ENCODE measurements around the gene SSH2. TPM values are rescaled to one million over a fixed set of nuclear protein-coding genes. Genes with fewer than 3 reads are reported as not detected.

SSH2 gene
- total and polyA plus RNA-seq, 9 of the 15 experiments (the other 6 are each of a cell fraction or from before 2014, with no cell fraction given), result 3.9 to 16.1 (median 10.2) TPM

GRCh38 chr17:29593591-29594518 is 336.2 kb downstream of the SSH2 start (continued):
- 0 out of 2 replicates have a peak, but pooled peaks have one; percentile 33 for TF ChIP-seq RB1 (IDR thresholded peaks at IDR 0.05; ENCODE audit: low read depth)
- TF ChIP-seq UBTF (IDR thresholded peaks at IDR 0.05; ENCODE audit: borderline replicate concordance in 1 of 2, low read depth in 2 of 2, low read length in 2 of 2), result 0 out of 4 replicates have a peak, but pooled peaks of 1 of the 2 experiments have one; percentile 16
- no peak for TF ChIP-seq CEBPG (CRISPR knock-in tag; IDR thresholded peaks at IDR 0.05)
- TF ChIP-seq CEBPG (tag; conservative IDR thresholded peaks at IDR 0.05 in 1 of 2, IDR thresholded peaks at IDR 0.05 in 1 of 2), result no peak
- TF ChIP-seq ZNF444 (CRISPR knock-in tag; IDR thresholded peaks at IDR 0.05), result no peak
- no peak for TF ChIP-seq NFIX (CRISPR knock-in tag; IDR thresholded peaks at IDR 0.05; ENCODE audit: low read depth)
- TF ChIP-seq ZNF263 (CRISPR knock-in tag; IDR thresholded peaks at IDR 0.05; ENCODE audit: borderline replicate concordance), result peak; percentile 80
- TF ChIP-seq, protein P1, sequence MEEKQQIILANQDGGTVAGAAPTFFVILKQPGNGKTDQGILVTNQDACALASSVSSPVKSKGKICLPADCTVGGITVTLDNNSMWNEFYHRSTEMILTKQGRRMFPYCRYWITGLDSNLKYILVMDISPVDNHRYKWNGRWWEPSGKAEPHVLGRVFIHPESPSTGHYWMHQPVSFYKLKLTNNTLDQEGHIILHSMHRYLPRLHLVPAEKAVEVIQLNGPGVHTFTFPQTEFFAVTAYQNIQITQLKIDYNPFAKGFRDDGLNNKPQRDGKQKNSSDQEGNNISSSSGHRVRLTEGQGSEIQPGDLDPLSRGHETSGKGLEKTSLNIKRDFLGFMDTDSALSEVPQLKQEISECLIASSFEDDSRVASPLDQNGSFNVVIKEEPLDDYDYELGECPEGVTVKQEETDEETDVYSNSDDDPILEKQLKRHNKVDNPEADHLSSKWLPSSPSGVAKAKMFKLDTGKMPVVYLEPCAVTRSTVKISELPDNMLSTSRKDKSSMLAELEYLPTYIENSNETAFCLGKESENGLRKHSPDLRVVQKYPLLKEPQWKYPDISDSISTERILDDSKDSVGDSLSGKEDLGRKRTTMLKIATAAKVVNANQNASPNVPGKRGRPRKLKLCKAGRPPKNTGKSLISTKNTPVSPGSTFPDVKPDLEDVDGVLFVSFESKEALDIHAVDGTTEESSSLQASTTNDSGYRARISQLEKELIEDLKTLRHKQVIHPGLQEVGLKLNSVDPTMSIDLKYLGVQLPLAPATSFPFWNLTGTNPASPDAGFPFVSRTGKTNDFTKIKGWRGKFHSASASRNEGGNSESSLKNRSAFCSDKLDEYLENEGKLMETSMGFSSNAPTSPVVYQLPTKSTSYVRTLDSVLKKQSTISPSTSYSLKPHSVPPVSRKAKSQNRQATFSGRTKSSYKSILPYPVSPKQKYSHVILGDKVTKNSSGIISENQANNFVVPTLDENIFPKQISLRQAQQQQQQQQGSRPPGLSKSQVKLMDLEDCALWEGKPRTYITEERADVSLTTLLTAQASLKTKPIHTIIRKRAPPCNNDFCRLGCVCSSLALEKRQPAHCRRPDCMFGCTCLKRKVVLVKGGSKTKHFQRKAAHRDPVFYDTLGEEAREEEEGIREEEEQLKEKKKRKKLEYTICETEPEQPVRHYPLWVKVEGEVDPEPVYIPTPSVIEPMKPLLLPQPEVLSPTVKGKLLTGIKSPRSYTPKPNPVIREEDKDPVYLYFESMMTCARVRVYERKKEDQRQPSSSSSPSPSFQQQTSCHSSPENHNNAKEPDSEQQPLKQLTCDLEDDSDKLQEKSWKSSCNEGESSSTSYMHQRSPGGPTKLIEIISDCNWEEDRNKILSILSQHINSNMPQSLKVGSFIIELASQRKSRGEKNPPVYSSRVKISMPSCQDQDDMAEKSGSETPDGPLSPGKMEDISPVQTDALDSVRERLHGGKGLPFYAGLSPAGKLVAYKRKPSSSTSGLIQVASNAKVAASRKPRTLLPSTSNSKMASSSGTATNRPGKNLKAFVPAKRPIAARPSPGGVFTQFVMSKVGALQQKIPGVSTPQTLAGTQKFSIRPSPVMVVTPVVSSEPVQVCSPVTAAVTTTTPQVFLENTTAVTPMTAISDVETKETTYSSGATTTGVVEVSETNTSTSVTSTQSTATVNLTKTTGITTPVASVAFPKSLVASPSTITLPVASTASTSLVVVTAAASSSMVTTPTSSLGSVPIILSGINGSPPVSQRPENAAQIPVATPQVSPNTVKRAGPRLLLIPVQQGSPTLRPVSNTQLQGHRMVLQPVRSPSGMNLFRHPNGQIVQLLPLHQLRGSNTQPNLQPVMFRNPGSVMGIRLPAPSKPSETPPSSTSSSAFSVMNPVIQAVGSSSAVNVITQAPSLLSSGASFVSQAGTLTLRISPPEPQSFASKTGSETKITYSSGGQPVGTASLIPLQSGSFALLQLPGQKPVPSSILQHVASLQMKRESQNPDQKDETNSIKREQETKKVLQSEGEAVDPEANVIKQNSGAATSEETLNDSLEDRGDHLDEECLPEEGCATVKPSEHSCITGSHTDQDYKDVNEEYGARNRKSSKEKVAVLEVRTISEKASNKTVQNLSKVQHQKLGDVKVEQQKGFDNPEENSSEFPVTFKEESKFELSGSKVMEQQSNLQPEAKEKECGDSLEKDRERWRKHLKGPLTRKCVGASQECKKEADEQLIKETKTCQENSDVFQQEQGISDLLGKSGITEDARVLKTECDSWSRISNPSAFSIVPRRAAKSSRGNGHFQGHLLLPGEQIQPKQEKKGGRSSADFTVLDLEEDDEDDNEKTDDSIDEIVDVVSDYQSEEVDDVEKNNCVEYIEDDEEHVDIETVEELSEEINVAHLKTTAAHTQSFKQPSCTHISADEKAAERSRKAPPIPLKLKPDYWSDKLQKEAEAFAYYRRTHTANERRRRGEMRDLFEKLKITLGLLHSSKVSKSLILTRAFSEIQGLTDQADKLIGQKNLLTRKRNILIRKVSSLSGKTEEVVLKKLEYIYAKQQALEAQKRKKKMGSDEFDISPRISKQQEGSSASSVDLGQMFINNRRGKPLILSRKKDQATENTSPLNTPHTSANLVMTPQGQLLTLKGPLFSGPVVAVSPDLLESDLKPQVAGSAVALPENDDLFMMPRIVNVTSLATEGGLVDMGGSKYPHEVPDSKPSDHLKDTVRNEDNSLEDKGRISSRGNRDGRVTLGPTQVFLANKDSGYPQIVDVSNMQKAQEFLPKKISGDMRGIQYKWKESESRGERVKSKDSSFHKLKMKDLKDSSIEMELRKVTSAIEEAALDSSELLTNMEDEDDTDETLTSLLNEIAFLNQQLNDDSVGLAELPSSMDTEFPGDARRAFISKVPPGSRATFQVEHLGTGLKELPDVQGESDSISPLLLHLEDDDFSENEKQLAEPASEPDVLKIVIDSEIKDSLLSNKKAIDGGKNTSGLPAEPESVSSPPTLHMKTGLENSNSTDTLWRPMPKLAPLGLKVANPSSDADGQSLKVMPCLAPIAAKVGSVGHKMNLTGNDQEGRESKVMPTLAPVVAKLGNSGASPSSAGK (IDR thresholded peaks at IDR 0.05), result no peak
- no peak for TF ChIP-seq ZC3H8 (IDR thresholded peaks at IDR 0.05)
- TF ChIP-seq RBBP5 (IDR thresholded peaks at IDR 0.05; ENCODE audit: borderline replicate concordance, insufficient read depth, low read length, poor library complexity, severe bottlenecking), result peak; percentile 24
- no peak for TF ChIP-seq CBX3 (IDR thresholded peaks at IDR 0.05; ENCODE audit: borderline replicate concordance in 1 of 2, low read length in 2 of 2)
- no peak for TF ChIP-seq ZNF41 (CRISPR knock-in tag; conservative IDR thresholded peaks at IDR 0.05)
